BLaER1 treated with 17β-estradiol and CSF1 and Interleukin-3, amounts not matched to agents 10 nM and 100 nM (cell line): Measurements from ENCODE around the gene CXorf66.

Experiments
- H3K27ac ChIP-seq, 11 experiments: shearing (Covaris generic); formaldehyde crosslinking; 2 replicates each; pipeline ENCODE4 v1.8.1; 2022
- H3K27me3 ChIP-seq, 11 experiments: shearing (Covaris generic); formaldehyde crosslinking; 2 replicates each; pipeline ENCODE4 v1.8.1; 2022
- H3K36me3 ChIP-seq, 11 experiments: shearing (Covaris generic); formaldehyde crosslinking; 2 replicates each; pipeline ENCODE4 v1.8.1; 2022
- H3K4me1 ChIP-seq, 10 experiments: shearing (Covaris generic); formaldehyde crosslinking; 2 replicates each; pipeline ENCODE4 v1.8.1; 2022
- H3K4me2 ChIP-seq, 11 experiments: shearing (Covaris generic); formaldehyde crosslinking; 2 replicates each; pipeline ENCODE4 v1.8.1; 2022
- H3K4me3 ChIP-seq, 10 experiments: shearing (Covaris generic); formaldehyde crosslinking; 2 replicates each; pipeline ENCODE4 v1.8.1; 2022
- H3K9ac ChIP-seq, 11 experiments: shearing (Covaris generic); formaldehyde crosslinking; 2 replicates each; pipeline ENCODE4 v1.8.1; 2022
- H3K9me3 ChIP-seq, 11 experiments: shearing (Covaris generic); formaldehyde crosslinking; replicated peaks in 1 of 11; 2 replicates each; pipeline ENCODE4 v1.8.1; 2022
- H4K20me1 ChIP-seq, 11 experiments: shearing (Covaris generic); formaldehyde crosslinking; 2 replicates each; pipeline ENCODE4 v1.8.1; 2022
- Cebpa-rat ChIP-seq, 11 experiments: shearing (Covaris generic); IDR thresholded peaks; 2 replicates each; pipeline ENCODE4 v1.8.1; 2022

CXorf66 gene

DNA sequence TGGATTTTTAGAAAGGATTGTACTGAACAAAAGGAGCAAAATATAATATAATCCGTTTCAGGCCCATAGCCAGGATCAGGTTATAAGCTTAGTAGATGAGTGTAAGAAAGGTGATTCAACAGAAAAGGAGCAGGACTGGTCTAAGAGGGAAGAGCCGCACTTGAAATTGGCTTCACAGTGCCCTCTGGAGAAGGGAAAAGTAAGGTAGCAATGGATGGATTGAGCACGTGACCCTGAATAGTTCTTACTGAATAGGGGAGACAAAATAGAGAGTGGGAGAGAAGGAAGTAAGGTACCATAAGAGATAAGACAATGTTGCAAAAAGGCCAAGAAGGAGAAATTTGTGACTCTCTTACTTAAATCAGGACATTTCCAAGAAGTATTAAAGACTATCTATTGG, 15.6 kb downstream of the CXorf66 start:
- no peak for TF ChIP-seq Cebpa-rat (IDR thresholded peaks at IDR 0.05)
- Histone ChIP-seq H3K4me1 (no peaks in the 10 kb centered on the region), H3K9me3 (no peaks in the 10 kb centered on the region), H4K20me1 (no peaks in the 10 kb centered on the region), H3K4me2 (no peak overlapping the region), H3K27ac (no peak overlapping the region), H3K4me3 (no peak overlapping the region), H3K9ac (no peak overlapping the region), H3K27me3 (peaks cover 42 to 92% (median 84%) of the 10 kb centered on the region in 11 experiments), H3K36me3 (no peaks in the 10 kb centered on the region)

DNA sequence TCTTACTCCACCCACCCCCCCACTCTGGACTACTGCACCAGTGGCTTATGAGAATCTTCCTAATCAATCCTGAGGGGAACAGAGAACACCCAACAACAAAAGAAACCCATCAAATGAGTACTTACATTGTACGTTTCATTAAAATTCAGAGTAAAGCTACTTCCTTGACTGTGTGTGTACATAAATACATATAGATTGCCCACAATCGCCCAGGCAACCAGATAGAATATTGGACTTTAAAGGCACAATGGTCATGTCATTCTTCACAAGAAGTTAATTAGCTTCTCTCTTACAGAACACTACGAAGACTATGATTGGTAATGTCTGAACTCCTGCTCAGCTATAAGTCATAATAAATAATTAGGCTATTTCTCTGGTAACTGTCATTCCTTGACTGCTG, 20.2 kb downstream of the CXorf66 start:
- no peaks in the 10 kb centered on the region for H3K9me3 ChIP-seq
- no peak for TF ChIP-seq Cebpa-rat (IDR thresholded peaks at IDR 0.05)
- H3K4me1 ChIP-seq: no peaks in the 10 kb centered on the region
- no peaks in the 10 kb centered on the region for H4K20me1 ChIP-seq
- no peak overlapping the region for H3K9ac ChIP-seq
- H3K27ac ChIP-seq: no peak overlapping the region
- no peak overlapping the region for H3K4me2 ChIP-seq
- peaks cover 64 to 100% (median 97%) of the 10 kb centered on the region in 11 experiments for H3K27me3 ChIP-seq
- no peak overlapping the region for H3K4me3 ChIP-seq
- no peaks in the 10 kb centered on the region for H3K36me3 ChIP-seq

DNA sequence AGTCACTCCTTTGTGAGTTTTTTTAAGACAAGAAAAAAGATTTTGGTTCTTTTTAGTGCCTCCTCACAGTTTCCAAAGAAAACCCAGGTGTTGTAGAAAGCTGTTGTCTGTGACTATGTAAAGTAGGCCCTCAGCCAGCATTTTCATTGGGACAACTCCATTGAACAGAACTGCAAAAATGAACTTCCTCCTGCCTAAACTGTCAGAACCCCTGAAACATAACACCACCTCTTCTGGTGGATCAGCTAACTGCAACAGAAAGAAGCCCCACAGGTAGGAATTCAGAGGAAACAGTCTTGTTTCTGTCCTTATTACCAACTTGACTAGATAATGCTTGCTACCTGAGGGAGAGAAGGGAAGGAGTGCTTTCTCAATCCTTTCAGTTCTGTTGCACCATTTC, 29.1 kb downstream of the CXorf66 start:
- H3K9ac ChIP-seq: no peak overlapping the region
- peaks cover 0 to 5% (median 0%) of the 10 kb centered on the region in 11 experiments; a peak in 5 of 22 replicates for H4K20me1 ChIP-seq
- peaks cover 0 to 14% (median 4%) of the 10 kb centered on the region in 11 experiments; a peak in 9 of 22 replicates for H3K9me3 ChIP-seq
- TF ChIP-seq Cebpa-rat (IDR thresholded peaks at IDR 0.05): no peak
- no peak overlapping the region for H3K4me3 ChIP-seq
- H3K27ac ChIP-seq: no peak overlapping the region
- H3K36me3 ChIP-seq: no peaks in the 10 kb centered on the region
- H3K27me3 ChIP-seq: peaks cover 32 to 70% (median 57%) of the 10 kb centered on the region in 11 experiments
- H3K4me1 ChIP-seq: peaks cover 5 to 8% (median 6%) of the 10 kb centered on the region in 10 experiments; a peak in 16 of 20 replicates
- H3K4me2 ChIP-seq: no peak overlapping the region

DNA sequence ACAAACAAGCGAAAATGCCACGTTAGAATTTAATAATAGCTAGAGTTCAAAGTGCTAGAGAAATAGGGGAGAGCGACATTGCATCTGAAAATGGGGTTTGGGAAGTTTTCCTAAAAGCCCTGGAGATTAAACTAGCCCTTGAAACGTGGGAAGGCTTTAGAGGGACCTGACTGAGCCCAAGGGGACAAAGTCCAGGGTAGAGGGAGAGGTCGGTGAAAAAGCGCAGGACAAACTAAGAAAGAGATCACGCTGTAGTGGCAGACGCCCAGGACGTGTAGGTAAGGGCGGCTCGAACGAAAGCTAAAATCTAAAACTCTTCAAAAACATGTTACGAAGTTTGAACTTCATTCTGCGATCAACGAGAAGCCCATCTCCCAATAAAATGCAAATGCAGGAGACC, 31.4 kb downstream of the CXorf66 start:
- Histone ChIP-seq H3K9ac (peak overlapping the region; percentile 76 to 97 (median 94)), H3K27ac (peak overlapping the region; percentile 65 to 96 (median 94); a peak in 21 of 22 replicates), H3K4me2 (peak overlapping the region; percentile 51 to 77 (median 60)), H4K20me1 (peaks cover 4 to 29% (median 19%) of the 10 kb centered on the region in 11 experiments; a peak in 19 of 22 replicates), H3K4me3 (peak overlapping the region; percentile 62 to 82 (median 78)), H3K36me3 (no peaks in the 10 kb centered on the region), H3K4me1 (peaks cover 15 to 21% (median 17%) of the 10 kb centered on the region in 10 experiments; a peak in 18 of 20 replicates), H3K27me3 (peaks cover 33 to 70% (median 57%) of the 10 kb centered on the region in 11 experiments), H3K9me3 (peaks cover 0 to 17% (median 4%) of the 10 kb centered on the region in 11 experiments; a peak in 9 of 22 replicates)
- TF ChIP-seq Cebpa-rat (IDR thresholded peaks at IDR 0.05): no peak

DNA sequence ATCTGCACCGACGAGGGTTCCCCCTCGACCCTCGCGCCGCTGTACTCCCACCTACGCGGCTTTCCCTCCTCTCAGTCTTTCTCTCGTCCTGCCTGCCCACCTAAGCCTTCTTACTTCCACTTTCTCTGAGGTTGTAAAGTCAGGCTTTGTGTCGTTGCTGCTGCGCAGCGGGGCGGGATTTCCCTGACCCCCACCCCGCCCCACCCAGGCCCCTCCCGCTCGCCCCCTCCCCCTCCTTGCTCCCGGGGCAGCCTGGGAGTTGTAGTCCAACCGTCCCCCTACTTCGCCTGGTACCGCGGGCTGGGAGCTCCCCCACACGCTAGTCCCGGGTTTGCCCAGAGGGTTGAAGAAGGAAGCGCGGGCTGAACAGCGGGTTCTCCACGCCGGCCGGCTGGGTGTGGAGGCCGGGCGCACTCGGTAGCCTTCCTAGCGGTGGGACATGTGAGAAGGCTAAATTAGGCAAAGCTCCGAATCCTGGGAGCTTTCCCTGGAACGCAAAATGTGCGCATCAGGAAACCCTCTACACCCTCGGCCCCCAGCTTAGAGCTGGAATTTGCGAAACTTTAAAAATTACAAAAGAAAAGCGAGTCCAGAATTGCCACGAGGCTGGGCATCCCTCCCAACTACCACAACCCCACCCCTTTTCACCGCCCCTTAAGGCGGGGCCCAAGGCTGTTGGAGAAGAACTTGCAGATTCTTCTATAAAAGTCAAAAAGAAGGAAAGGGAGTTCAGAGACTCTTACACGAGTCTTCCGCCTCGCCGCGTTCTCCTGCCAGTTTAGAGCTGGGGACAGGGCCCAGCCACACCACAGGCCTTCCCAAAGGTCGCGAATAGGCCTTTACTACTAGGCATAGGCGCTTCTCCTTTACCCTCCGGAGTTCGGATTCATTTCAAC, 32.2 kb downstream of the CXorf66 start, which contains the start of gene ATP11C:
Gene ATP11C, minus strand, starts transcription at position 153 of the 896 bp plus-strand sequence. CDS start 1,011 bp downstream, outside the sequence.
- peak within 1 kb of the TSS; percentile 69 to 82 (median 78) for H3K4me3 ChIP-seq

DNA sequence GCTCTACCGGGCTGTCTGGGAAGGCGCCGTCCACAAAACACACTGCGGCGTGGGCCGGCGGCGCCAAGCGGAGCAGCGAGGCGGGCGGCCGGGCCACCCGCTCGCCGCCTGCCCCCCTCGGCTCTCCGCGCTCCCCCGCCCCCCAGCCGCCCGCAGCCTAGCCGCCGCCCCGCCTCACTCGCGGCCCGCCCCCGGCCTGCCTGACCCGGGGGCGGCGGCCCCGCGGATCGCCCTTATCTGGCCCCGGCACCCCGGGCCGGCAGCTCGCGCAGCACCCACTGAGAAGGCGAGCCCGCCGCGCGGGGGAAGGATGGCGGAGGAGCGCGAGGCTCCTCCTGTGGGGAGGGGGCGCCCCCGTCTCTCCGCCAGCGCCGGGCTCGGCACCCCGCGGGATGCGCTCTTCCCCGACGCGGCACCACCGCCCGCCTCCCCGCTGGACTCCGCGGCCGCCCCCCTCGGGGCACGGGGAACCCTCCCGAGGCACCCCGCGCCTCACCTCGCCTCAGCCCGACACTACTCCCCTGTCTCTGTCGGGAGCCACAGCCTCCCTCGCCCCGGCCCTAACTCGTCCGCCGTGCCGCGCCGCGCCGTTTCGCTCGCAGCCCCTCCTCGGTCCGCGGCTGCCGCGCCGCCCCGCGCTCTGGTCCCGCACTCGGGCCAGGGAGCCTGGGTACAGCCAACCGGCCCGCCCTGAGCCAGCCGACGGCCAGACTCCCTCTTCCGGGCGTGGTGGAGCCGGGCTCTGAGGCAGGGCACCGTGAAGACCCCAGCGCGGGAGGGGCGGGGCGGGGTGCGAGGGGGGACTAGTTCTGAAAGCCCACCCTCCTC, 33.0 kb downstream of the CXorf66 start:
- H3K36me3 ChIP-seq: no peaks in the 10 kb centered on the region
- peak overlapping the region; percentile 69 to 82 (median 78) for H3K4me3 ChIP-seq
- peak overlapping the region; percentile 92 to 97 (median 94) for H3K9ac ChIP-seq
- no peak for TF ChIP-seq Cebpa-rat (IDR thresholded peaks at IDR 0.05)
- peak overlapping the region; percentile 7 to 82 (median 62); a peak in 20 of 22 replicates for H3K4me2 ChIP-seq
- peaks cover 0 to 17% (median 4%) of the 10 kb centered on the region in 11 experiments; a peak in 9 of 22 replicates for H3K9me3 ChIP-seq
- peaks cover 47 to 77% (median 58%) of the 10 kb centered on the region in 11 experiments for H3K27me3 ChIP-seq
- peaks cover 9 to 45% (median 34%) of the 10 kb centered on the region in 11 experiments; a peak in 19 of 22 replicates for H4K20me1 ChIP-seq
- H3K4me1 ChIP-seq: peaks cover 15 to 21% (median 17%) of the 10 kb centered on the region in 10 experiments; a peak in 18 of 20 replicates
- H3K27ac ChIP-seq: peak overlapping the region; percentile 90 to 96 (median 94)

More for the DNA sequence above, 32.2 kb downstream of the CXorf66 start, which contains the start of gene ATP11C:
- Histone ChIP-seq H3K9me3 (peaks cover 0 to 17% (median 4%) of the 10 kb centered on the region in 11 experiments; a peak in 9 of 22 replicates), H3K4me1 (peaks cover 15 to 21% (median 17%) of the 10 kb centered on the region in 10 experiments; a peak in 18 of 20 replicates), H3K27me3 (peaks cover 40 to 73% (median 57%) of the 10 kb centered on the region in 11 experiments), H3K27ac (peak within 1 kb of the TSS; percentile 90 to 96 (median 94)), H3K4me2 (peak within 1 kb of the TSS; percentile 56 to 82 (median 68)), H3K36me3 (no peaks in the 10 kb centered on the region), H4K20me1 (peaks cover 8 to 36% (median 26%) of the 10 kb centered on the region in 11 experiments; a peak in 19 of 22 replicates), H3K9ac (peak within 1 kb of the TSS; percentile 92 to 97 (median 94))
- no peak for TF ChIP-seq Cebpa-rat (IDR thresholded peaks at IDR 0.05)

DNA sequence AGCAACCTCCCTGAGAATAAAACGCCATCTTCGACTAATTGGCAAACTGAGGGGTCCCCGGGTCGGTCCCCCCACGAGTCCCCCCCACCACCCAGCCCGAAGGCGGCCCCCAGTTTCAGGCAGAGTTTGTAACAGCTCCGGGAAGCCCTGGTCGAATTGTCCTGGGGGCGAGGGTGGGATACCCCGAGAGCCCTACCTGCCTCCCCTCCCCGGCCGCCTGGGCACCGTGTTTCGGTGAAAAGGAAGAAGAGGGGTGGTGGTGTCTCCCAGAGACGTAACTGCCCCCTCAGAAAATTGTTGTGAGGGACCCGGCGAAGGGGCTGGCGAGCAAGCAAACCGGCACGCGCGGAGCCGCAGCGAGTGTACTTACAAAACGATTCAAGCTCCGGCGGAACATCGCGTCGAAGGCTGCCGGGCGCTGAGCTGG, 33.7 kb downstream of the CXorf66 start:
- Histone ChIP-seq H3K27ac (peak overlapping the region; percentile 90 to 96 (median 94); a peak in 21 of 22 replicates), H3K4me2 (peak overlapping the region; percentile 56 to 82 (median 68))

More for the DNA sequence above, 33.7 kb downstream of the CXorf66 start:
- peak overlapping the region; percentile 69 to 82 (median 78) for H3K4me3 ChIP-seq
- peaks cover 15 to 21% (median 18%) of the 10 kb centered on the region in 10 experiments; a peak in 18 of 20 replicates for H3K4me1 ChIP-seq
- H3K36me3 ChIP-seq: no peaks in the 10 kb centered on the region
- TF ChIP-seq Cebpa-rat (IDR thresholded peaks at IDR 0.05): no peak
- H3K27me3 ChIP-seq: peaks cover 47 to 77% (median 58%) of the 10 kb centered on the region in 11 experiments
- H4K20me1 ChIP-seq: peaks cover 14 to 51% (median 40%) of the 10 kb centered on the region in 11 experiments; a peak in 19 of 22 replicates
- H3K9me3 ChIP-seq: peaks cover 0 to 17% (median 4%) of the 10 kb centered on the region in 11 experiments; a peak in 9 of 22 replicates
- peak overlapping the region; percentile 92 to 97 (median 94) for H3K9ac ChIP-seq
